Amniotic epithelial cell (primary cell): Measurements from ENCODE around the gene SNRPA.
"Not testable (repeated sequence)": the region's sequence is repeated elsewhere in the genome, so short reads cannot be mapped to it uniquely, and the experiment has no call there.

Experiments used
- DNase-seq: peaks from one replicate; pipeline ENCODE4 v3.0.0-alpha.2; 2010; ENCODE audit warnings: low read depth

Gene SNRPA

GRCh38 chr19:40802300-40803169 is 51.5 kb downstream of the SNRPA start:
- no peak for DNase-seq

- no peak for DNase-seq
Measured at GRCh38 chr19:40803170-40803856, 52.3 kb downstream of the SNRPA start.

- DNase-seq = no peak
Measured at GRCh38 chr19:40803857-40804782, 53.1 kb downstream of the SNRPA start.

- DNase-seq = no peak
Measured at GRCh38 chr19:40804783-40805242, 53.8 kb downstream of the SNRPA start.

- DNase-seq = no peak
Measured at GRCh38 chr19:40805258-40805868, 54.4 kb downstream of the SNRPA start.

- peak; percentile 99 for DNase-seq
Measured at GRCh38 chr19:40806423-40807146, 55.6 kb downstream of the SNRPA start.

- DNase-seq = no peak
Measured at GRCh38 chr19:40807147-40808020, 56.4 kb downstream of the SNRPA start.

- no peak for DNase-seq
Measured at GRCh38 chr19:40808021-40808325, 57.0 kb downstream of the SNRPA start.

- no peak for DNase-seq
Measured at GRCh38 chr19:40808497-40808896, 57.5 kb downstream of the SNRPA start.

- no peak for DNase-seq
Measured at GRCh38 chr19:40809358-40810086, 58.5 kb downstream of the SNRPA start.

- DNase-seq = no peak
Measured at GRCh38 chr19:40810160-40810559, 59.2 kb downstream of the SNRPA start.

- DNase-seq = peak; percentile 88
Measured at GRCh38 chr19:40810649-40811408, 59.8 kb downstream of the SNRPA start.

GRCh38 chr19:40811478-40812341 is 60.7 kb downstream of the SNRPA start:
- no peak for DNase-seq

GRCh38 chr19:40812571-40812970 is 61.6 kb downstream of the SNRPA start:
- not testable (repeated sequence) for DNase-seq

- no peak for DNase-seq
Measured at GRCh38 chr19:40813182-40813581, 62.2 kb downstream of the SNRPA start.
